ENCODE data around the gene TRAPPC8.

The TRAPPC8 gene

DNA sequence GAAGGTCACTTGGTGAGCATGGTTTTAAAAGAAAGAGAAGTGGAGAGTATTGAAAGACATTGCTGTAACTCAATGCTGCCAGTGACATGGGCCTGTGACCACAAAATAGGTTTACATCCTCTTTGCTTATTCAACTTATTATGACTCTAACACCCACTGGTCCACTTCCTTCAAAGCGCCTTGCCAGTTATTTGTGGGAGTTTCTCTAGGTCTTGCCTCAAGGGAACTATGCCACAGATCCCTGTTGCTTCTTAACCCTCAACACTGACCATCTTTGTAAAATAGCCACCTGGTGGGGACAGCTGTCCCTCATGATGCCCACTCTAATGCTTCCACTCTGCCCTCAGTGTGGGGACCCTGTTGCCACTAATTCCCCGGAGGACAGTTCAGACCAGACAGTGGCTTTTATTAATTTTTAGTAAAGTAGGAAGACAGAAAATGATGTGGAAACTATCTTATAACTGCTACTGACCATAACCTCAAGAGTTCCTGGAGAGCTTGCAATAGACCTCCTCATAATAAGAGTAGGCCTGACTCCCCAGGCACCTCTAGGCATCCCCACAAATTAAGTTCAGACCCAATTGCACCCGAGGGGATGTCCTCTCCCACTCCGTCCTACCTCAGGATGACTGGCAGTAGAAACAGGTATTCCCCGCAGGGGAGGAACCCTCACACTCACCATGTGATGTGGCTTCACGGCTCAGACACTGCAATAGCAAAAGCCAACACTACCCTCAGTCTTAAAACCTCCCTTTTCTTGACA lies 150.9 kb downstream of the TRAPPC8 start:
- DNase-seq: no peak

DNA sequence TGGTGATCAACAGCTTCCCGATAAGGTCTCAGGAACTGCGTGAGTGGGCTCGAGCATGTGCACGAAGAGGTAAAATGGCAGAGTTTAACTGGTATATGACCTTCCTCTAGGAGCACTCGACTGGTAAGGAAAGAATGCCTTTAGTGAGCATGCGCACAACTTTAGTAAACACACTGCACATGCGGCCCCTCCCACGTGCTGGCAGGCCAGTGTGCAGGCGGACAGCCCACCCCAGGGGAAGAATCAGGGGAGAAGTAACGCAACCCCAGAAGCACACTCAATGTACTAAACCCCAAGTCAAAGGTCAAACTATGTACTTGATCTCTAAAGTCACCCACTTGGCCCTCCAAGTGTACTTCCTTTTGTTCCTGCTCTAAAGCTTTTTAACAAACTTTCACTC lies 153.5 kb downstream of the TRAPPC8 start:
- no peak for DNase-seq

DNA sequence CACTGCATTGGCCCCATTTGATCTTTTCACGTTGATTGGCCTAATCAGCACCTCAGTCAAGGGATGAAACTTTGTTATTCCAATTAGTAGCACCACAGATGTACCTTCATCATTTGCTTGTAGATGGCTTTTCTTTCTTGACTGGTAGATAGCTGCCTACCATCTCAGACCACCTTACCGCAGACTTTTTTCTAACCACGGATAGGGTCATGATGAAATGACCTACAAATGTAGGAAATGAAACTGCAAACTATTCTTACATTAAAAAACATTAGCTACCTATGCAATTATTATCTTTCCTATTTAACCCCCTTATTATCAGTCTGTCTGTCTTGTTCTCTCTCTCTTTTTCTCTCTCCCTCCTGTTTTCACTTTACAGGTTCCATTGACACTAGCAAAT lies 159.9 kb downstream of the TRAPPC8 start:
- no peak for DNase-seq

Data from activated CD4-positive, CD25-positive, alpha-beta regulatory T cell (primary cell).